ACC112 (cell line): Measurements from ENCODE around the gene RCOR1.
A peak's percentile ranks its signal among the peaks of the same experiment; 100 is the strongest.

Experiments used
- H2AFZ ChIP-seq: fragments of 200-600 bp; sonication (generic); one replicate; pipeline ENCODE4 v1.6.0; 2017; ENCODE audit warnings: antibody characterized with exemption, low read length; ENCODE audit not compliant: unreplicated experiment
- H3K27ac ChIP-seq: fragments of 200-600 bp; sonication (generic); 2 replicates; pipeline ENCODE4 v1.5.1; 2014; ENCODE audit warnings: low read depth, mild to moderate bottlenecking, antibody characterized with exemption, low read length, moderate library complexity
- H3K27me3 ChIP-seq: fragments of 200-600 bp; sonication (generic); 2 replicates; pipeline ENCODE4 v1.6.1; 2014; ENCODE audit warnings: mild to moderate bottlenecking, antibody characterized with exemption, low read length, moderate library complexity, mixed read lengths; ENCODE audit not compliant: insufficient read depth
- H3K36me3 ChIP-seq: fragments of 200-600 bp; sonication (generic); 2 replicates; pipeline ENCODE4 v1.6.1; 2016; ENCODE audit warnings: mild to moderate bottlenecking, antibody characterized with exemption, low read length, moderate library complexity, mixed read lengths; ENCODE audit not compliant: insufficient read depth
- H3K4me1 ChIP-seq: fragments of 200-600 bp; sonication (generic); one replicate; pipeline ENCODE4 v1.6.1; 2016; ENCODE audit warnings: low read length, mixed read lengths; ENCODE audit not compliant: insufficient read depth, unreplicated experiment, control insufficient read depth
- H3K4me3 ChIP-seq: fragments of 200-600 bp; sonication (generic); 2 replicates; pipeline ENCODE4 v1.5.1; 2014; ENCODE audit warnings: mild to moderate bottlenecking, low read depth, low read length
- H3K79me2 ChIP-seq: fragments of 200-600 bp; sonication (generic); one replicate; pipeline ENCODE4 v1.6.0; 2016; ENCODE audit warnings: low read length; ENCODE audit not compliant: control insufficient read depth, unreplicated experiment, insufficient read depth

Gene RCOR1

DNA sequence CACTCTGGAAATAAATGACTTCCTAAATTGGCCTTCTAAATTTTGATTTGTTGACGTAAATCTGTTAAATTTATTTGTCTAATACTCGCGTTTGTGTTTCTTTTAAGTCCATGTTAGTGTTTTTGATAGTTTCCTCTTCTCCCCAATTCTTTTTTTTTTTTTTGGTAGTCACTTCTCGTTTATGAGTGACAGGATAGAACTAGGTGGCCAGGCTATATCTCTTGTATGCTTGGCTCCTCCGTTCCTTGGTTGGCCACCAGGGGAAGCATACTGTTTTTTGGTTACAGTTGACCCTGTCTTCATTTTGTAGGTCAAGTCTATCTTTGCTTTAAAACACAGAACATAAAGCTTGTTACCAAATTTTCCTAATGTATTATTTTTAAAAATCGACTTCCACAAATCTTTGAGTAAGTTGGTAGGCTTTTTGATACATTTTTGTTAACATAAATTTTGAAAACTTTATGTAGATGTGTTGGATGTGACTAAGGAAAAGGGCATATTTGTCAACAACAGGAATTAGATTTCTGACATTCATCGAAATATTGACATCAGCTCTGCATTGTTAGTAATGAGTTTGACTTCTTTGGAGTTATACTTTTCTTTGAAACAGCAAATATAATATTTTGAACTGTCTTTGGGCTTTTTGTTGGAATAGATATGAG lies 2.2 kb downstream of the RCOR1 start:
- Histone ChIP-seq H3K79me2 (peaks cover 61% of the 10 kb centered on the region), H3K4me1 (peaks cover 20% of the 10 kb centered on the region), H3K36me3 (no peaks in the 10 kb centered on the region; the same call in 1 of the 2 replicates), H3K27me3 (no peaks in the 10 kb centered on the region), H3K4me3 (peak overlapping the region; percentile 88), H3K27ac (peak overlapping the region; percentile 81; the same call in 1 of the 2 replicates), H2AFZ (no peak overlapping the region)

DNA sequence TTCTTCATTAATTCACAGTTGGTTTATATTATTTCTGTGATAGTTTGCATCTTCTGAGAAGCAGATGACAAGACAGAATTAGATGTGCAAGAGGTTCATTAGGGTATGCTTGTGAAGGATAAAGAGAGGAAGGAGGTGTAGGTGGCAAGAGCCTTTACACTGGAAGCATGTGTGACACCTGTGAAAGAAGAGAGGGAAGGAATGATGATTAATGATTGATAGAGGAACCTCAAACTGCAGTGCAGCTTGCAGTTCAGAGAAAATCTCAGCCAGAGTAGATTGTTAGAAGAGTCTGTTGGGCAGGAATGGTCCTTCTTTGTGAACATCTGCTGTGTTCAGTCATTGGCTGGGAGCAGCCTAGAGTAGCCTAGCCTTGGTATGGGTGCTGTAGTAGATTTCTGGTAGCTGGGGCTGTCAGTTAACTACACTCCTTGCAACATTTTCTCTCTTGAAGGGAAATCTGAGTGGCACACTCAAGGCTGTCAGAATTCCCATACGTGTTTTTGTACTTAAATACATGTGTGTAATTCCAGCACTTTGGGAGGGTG lies 9.0 kb downstream of the RCOR1 start:
- Histone ChIP-seq H3K4me3 (no peak overlapping the region), H3K27me3 (no peaks in the 10 kb centered on the region), H3K79me2 (peaks cover 75% of the 10 kb centered on the region), H2AFZ (no peak overlapping the region), H3K36me3 (no peaks in the 10 kb centered on the region), H3K27ac (no peak overlapping the region), H3K4me1 (peaks cover 6% of the 10 kb centered on the region)

DNA sequence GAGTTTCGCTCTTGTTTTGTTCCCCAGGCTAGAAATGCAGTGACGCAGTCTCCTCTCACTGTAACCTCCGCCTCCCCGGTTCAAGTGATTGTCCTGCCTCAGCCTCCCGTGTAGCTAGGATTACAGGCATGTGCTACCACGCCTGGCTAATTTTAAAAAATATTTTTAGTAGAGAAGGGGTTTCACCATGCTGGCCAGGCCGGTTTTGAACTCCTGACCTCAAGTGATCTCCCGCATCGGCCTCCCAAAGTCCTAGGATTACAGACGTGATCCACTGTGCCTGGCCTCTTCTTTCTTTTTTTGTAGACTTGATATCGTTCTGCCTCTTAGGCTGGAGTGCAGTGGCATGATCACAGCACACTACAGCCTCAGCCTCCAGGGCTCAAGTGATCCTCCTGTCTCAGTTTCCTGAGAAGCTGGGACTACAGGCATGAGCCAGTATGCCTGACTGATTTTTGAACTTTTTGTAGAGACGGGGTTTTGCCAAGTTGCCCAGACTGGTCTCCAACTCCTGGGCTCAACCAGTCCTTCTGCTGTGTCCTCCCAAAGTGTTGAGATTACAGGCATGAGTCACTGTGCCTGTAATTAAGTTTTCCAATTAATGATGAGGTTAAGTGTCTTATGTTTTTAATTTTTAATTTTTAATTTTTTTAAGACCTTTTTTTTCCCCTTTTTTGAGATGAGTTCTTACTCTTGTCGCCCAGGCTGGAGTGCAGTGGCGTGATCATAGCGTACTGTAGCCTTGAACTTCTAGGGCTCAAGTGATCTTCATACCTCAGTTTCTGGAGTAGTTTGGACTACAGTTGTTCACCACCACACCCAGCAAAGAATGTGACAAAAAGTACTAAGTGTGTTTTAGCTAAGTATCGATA lies 10.2 kb downstream of the RCOR1 start:
- H3K27me3 ChIP-seq = no peaks in the 10 kb centered on the region
- H2AFZ ChIP-seq = no peak overlapping the region
- H3K4me1 ChIP-seq = peaks cover 6% of the 10 kb centered on the region
- no peak overlapping the region for H3K27ac ChIP-seq
- H3K4me3 ChIP-seq = no peak overlapping the region
- peaks cover 78% of the 10 kb centered on the region for H3K79me2 ChIP-seq
- H3K36me3 ChIP-seq = no peaks in the 10 kb centered on the region

DNA sequence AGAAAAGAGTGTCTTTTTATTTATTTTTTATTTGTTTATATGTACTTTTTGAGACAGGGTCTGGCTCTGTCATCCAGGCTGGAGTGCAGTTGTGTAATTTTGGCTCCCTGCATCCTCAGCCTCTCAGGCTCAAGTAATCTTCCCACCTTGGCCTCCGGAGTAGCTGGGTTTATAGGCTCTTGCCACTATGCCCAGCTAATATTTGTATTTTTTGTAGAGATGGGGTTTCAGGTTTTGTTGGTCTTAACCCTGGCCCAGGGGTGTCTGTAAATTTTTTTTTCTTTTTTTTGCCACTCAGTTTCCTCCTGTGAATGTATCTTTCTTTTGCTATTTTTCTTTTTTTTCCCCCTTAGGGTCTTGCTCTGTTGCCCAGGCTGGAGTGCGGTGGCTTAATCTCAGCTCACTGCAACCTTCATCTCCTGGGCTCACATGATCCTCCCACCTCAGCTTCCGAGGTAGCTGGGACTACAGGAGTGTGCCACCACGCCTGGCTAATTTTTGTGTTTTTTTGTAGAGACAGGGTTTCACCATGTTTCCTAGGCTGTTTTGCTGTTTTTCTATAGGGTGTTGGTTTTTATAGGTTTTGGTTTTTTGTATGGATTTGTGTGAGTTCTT lies 11.0 kb downstream of the RCOR1 start:
- Histone ChIP-seq H3K27ac (no peak overlapping the region), H3K36me3 (no peaks in the 10 kb centered on the region), H3K27me3 (no peaks in the 10 kb centered on the region), H3K4me1 (peaks cover 6% of the 10 kb centered on the region), H3K4me3 (no peak overlapping the region), H3K79me2 (peaks cover 77% of the 10 kb centered on the region), H2AFZ (no peak overlapping the region)

DNA sequence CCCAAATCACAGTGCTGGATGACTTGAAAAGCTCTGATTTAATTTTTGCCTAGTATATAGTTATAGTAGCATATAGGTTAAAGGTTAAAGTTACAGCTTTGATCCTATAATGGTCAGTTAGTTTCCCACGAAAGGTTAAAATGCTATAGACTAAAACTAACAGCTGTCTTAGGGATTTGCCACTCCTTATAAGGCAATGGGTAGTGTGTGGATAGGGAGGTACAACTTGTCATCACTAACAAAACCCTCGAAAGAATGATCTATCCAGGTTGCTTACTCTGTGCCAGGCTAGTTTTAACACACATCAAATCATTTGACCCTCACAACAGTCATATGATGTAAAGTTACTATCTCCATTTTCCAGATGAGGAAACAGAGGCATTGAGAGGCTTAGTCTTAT lies 11.7 kb downstream of the RCOR1 start:
- Histone ChIP-seq H3K27me3 (no peaks in the 10 kb centered on the region), H3K27ac (no peak overlapping the region), H3K4me1 (peaks cover 6% of the 10 kb centered on the region), H3K4me3 (no peak overlapping the region), H2AFZ (no peak overlapping the region), H3K36me3 (no peaks in the 10 kb centered on the region), H3K79me2 (peaks cover 75% of the 10 kb centered on the region)

DNA sequence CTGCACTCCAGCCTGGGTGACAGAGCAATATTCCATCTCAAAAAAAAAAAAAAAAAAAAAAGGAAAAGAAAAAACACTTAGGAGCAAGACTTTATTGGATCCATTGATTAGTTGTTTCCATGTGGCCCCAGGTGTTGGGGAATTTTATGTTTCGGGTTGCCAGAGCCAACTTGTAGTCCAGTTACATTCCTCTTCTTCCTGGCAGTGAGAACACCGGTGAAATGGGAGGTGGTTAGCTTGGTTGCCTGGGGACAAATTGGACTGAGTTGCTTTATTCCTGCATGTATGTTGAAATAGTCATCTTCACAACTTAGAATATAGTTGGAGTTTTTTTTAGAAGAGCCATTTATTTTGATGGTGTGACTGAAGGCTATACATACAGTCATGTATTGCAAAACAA lies 12.6 kb downstream of the RCOR1 start:
- peaks cover 3% of the 10 kb centered on the region for H3K4me1 ChIP-seq
- no peaks in the 10 kb centered on the region for H3K27me3 ChIP-seq
- no peak overlapping the region for H3K27ac ChIP-seq
- no peaks in the 10 kb centered on the region for H3K36me3 ChIP-seq
- no peak overlapping the region for H2AFZ ChIP-seq
- H3K4me3 ChIP-seq = no peak overlapping the region
- H3K79me2 ChIP-seq = peaks cover 83% of the 10 kb centered on the region

DNA sequence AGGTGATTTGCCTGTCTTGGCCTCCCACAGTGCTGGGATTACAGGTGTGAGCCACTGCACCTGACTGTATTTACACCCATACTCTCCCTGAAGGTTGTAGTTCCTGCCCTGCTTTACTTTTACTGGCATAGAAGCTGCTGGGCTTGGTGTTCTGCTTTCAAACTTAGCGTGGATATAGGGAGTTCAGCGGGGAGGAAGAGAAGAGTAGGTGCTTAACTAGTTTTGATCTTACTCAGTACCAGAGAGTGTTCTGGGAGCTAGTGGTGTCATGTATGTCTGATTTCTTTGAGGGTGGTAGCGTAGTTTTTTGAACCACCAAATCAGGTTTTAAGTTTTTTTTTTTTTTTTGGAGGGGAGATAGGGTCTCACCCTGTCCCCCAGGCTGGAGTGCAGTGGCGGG lies 13.8 kb downstream of the RCOR1 start:
- H3K4me1 ChIP-seq = peaks cover 3% of the 10 kb centered on the region
- peaks cover 84% of the 10 kb centered on the region for H3K79me2 ChIP-seq
- H3K36me3 ChIP-seq = no peaks in the 10 kb centered on the region
- no peak overlapping the region for H3K27ac ChIP-seq
- H3K4me3 ChIP-seq = no peak overlapping the region
- H3K27me3 ChIP-seq = no peaks in the 10 kb centered on the region
- no peak overlapping the region for H2AFZ ChIP-seq

DNA sequence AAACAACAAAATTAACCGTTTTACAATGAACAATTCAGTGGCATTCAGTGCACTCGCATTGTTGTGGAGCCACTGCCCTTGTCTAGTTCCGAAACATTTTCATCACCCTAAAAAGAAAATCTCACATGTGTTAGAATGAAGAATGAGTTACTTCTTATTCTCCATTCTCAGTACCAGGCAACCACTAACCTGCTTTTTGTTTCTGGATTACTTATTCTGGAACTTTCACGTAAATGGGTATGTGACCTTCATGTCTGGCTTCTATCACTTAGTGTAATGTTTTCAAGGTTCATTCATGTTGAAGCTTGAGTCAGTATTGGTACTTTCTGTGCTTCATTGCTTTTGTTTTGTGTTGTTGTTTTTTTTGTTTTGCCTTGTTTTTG lies 15.6 kb downstream of the RCOR1 start:
- Histone ChIP-seq H3K36me3 (no peaks in the 10 kb centered on the region), H3K27ac (no peak overlapping the region), H3K27me3 (no peaks in the 10 kb centered on the region), H3K79me2 (peaks cover 85% of the 10 kb centered on the region), H3K4me3 (no peak overlapping the region), H2AFZ (no peak overlapping the region), H3K4me1 (no peaks in the 10 kb centered on the region)

DNA sequence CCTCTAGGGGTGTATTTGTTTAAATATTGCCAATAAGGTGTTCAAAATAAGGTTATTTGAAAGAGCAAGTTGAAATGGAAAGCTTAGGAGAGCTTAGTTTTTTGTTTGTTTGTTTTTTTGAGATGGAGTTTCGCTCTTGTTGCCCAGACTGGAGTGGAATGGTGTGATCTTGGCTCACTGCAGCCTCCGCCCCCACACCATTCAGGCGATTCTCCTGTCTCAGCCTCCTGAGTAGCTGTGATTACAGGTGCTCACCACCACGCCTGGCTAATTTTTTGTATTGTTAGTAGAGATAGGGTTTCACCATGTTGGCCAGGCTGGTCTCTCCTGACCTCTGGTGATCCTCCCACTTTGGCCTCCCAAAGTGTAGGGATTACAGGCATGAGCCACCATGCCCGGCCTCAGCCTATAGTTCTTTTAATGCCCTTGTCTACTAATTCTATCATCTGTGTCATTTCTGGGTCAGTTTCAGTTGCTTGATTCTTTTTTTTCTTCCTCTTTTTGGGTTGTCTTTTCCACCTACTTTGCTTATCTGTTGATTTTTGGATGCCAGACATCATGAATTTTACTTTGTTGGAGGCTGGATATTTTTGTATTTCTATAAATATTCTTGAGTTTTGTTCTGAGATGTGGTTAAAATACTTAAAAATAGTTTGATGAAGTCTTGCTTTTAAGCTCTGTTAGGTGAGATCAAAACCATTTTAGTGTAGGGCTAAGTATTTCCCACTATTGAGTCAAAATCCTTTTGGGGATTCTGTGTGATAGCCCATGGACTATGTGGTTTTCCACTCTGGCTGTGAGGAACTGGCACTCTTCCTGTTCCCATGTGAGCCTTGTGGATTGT lies 18.7 kb downstream of the RCOR1 start:
- Histone ChIP-seq H3K4me3 (no peak overlapping the region), H3K27ac (no peak overlapping the region), H3K36me3 (0 out of 2 replicates have a peak, but pooled peaks cover 3% of the 10 kb centered on the region), H2AFZ (no peak overlapping the region), H3K79me2 (peaks cover 72% of the 10 kb centered on the region), H3K4me1 (no peaks in the 10 kb centered on the region), H3K27me3 (no peaks in the 10 kb centered on the region)

DNA sequence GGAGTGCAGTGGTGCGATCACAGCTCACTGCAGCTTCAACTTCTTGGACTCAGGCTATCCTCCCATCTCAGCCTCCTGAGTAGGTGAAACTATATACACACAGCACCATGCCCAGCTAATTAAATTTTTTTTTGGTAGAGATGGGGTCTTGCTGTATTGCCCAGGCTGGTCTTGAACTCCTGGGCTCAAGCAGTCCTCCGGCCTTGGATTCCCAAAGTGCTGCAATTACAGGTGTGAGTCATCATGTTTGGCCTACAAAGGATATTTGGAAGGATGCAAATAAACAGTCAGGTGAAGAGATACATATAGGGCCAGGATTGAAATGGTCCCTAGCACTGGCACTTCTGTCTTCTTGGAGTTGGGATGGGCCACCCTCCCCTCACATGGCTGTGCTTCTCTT lies 23.9 kb downstream of the RCOR1 start:
- no peak overlapping the region for H2AFZ ChIP-seq
- no peak overlapping the region for H3K4me3 ChIP-seq
- H3K27me3 ChIP-seq = no peaks in the 10 kb centered on the region
- H3K79me2 ChIP-seq = peaks cover 72% of the 10 kb centered on the region
- H3K36me3 ChIP-seq = 0 out of 2 replicates have a peak, but pooled peaks cover 3% of the 10 kb centered on the region
- H3K27ac ChIP-seq = no peak overlapping the region
- H3K4me1 ChIP-seq = peaks cover 9% of the 10 kb centered on the region
